HepG2 (cell line): ENCODE results near the gene MT1HL1. TPM values are rescaled to one million over a fixed set of nuclear protein-coding genes. Genes with fewer than 3 reads are reported as not detected.

Experiments used
- ATAC-seq: fragments of 200-7000 bp; cut with Tn5 transposase; 3 replicates; pipeline ENCODE4 v1.9.1; 2020; ENCODE audit warnings: mild to moderate bottlenecking, moderate library complexity
- BruUV-seq: library from RNA; stranded (reverse); fragments of 400-500 nt; replicated peaks from 2 replicates; lab custom pipeline; 2021; lab: Mats Ljungman, UMichigan
- CTCF ChIA-PET: fragments of 300-600 bp; formaldehyde crosslinking; extraction: SDS; loops from one replicate; lab custom pipeline; 2021; ENCODE audit warnings: low total read pairs, inconsistent platforms, low intra/inter-chr PET ratio; lab: Yijun Ruan, JAX
- POLR2A ChIA-PET: fragments of 350-600 bp; sonication (Branson Sonifier 250); formaldehyde crosslinking; loops from one replicate; lab custom pipeline; 2020; ENCODE audit warnings: antibody characterized with exemption, inconsistent platforms; lab: Yijun Ruan, JAX
- DNase-seq: peaks from one replicate; pipeline ENCODE4 v3.0.0-alpha.2; 2015; ENCODE audit warnings: low spot score
- FAIRE-seq: peaks from 3 replicates; lab custom pipeline; 2011; peaks lifted over from hg19 to GRCh38; lab: Jason Lieb, UNC
- H2AFZ ChIP-seq: one replicate; pipeline ENCODE4 v1.6.1; 2011; ENCODE audit warnings: low read length, inconsistent platforms
- H3K27ac ChIP-seq: fragments of 300-600 bp; 3 replicates; pipeline ENCODE4 v1.8.0; 2011; ENCODE audit warnings: mixed run types, mild to moderate bottlenecking, mixed read lengths, low read length, inconsistent platforms; ENCODE audit not compliant: insufficient read depth; ENCODE audit errors: extremely low read length
- H3K27me3 ChIP-seq, 2 experiments: fragments of 200-600 bp in 1 of 2; 2 replicates in 1 of 2; 3 replicates in 1 of 2; pipeline versions ENCODE4 v1.6.0 to v1.8.0; 2011; ENCODE audit warnings: low read length in 2 of 2, mild to moderate bottlenecking in 2 of 2, moderate library complexity in 2 of 2, inconsistent platforms in 1 of 2; ENCODE audit not compliant: insufficient read depth in 2 of 2, control insufficient read depth in 1 of 2
- H3K36me3 ChIP-seq, 2 experiments: fragments of 200-600 bp in 1 of 2; replicated peaks in 1 of 2; 2 replicates in 1 of 2; 3 replicates in 1 of 2; pipeline versions ENCODE4 v1.5.1 to v1.8.0; 2011; ENCODE audit warnings: low read length in 2 of 2, inconsistent platforms in 1 of 2; ENCODE audit not compliant: insufficient read depth in 2 of 2, control insufficient read depth in 1 of 2
- H3K4me1 ChIP-seq: 2 replicates; pipeline ENCODE4 v1.5.1; 2012; ENCODE audit warnings: low read length, inconsistent platforms; ENCODE audit not compliant: insufficient read depth
- H3K4me2 ChIP-seq: 2 replicates; pipeline ENCODE4 v1.6.0; 2011; ENCODE audit warnings: low read depth, low read length, inconsistent platforms
- H3K4me3 ChIP-seq, 3 experiments: fragments of 200-600 bp in 1 of 3; sonication (generic), shearing (Covaris generic) in 1 of 3; replicated peaks in 1 of 3; 2 replicates each; pipeline ENCODE4 v1.5.1; 2011 to 2016; ENCODE audit warnings: low read length in 3 of 3, inconsistent platforms in 2 of 3, low read depth in 2 of 3, mild to moderate bottlenecking in 2 of 3, control low read depth in 1 of 3, mixed read lengths in 1 of 3; ENCODE audit not compliant: insufficient read depth in 1 of 3
- H3K79me2 ChIP-seq: one replicate; pipeline ENCODE4 v1.6.1; 2011; ENCODE audit warnings: low read length, inconsistent platforms; ENCODE audit not compliant: insufficient read depth
- H3K9ac ChIP-seq: 2 replicates; pipeline ENCODE4 v1.6.0; 2011; ENCODE audit warnings: mild to moderate bottlenecking, low read depth, low read length, inconsistent platforms; ENCODE audit not compliant: insufficient read depth
- H3K9me3 ChIP-seq: 2 replicates; pipeline ENCODE4 v1.5.1; 2012; ENCODE audit warnings: mild to moderate bottlenecking, low read length
- H4K20me1 ChIP-seq: 2 replicates; pipeline ENCODE4 v1.6.0; 2011; ENCODE audit warnings: inconsistent platforms, mild to moderate bottlenecking, low read length, moderate library complexity; ENCODE audit not compliant: insufficient read depth
- FOXO1 ChIP-seq: sonication (generic); formaldehyde crosslinking; IDR thresholded peaks from 2 replicates; pipeline ENCODE4 v1.4.0; 2020; ENCODE audit warnings: missing genetic modification reagents
- NFE2L1 ChIP-seq: sonication (generic); formaldehyde crosslinking; IDR thresholded peaks from 2 replicates; pipeline ENCODE4 v1.4.0; 2020; ENCODE audit warnings: missing genetic modification reagents, mild to moderate bottlenecking, borderline replicate concordance
- REXO4 ChIP-seq: sonication (generic); formaldehyde crosslinking; IDR thresholded peaks from 2 replicates; pipeline ENCODE4 v1.8.0; 2022; ENCODE audit warnings: missing genetic modification reagents, mild to moderate bottlenecking, borderline replicate concordance
- STAG1 ChIP-seq: sonication (generic); formaldehyde crosslinking; IDR thresholded peaks from 2 replicates; pipeline ENCODE4 v1.4.0; 2020; ENCODE audit warnings: missing genetic modification reagents
- ZNF83 ChIP-seq: sonication (generic); formaldehyde crosslinking; IDR thresholded peaks from 2 replicates; pipeline ENCODE4 v1.4.0; 2020; ENCODE audit warnings: missing genetic modification reagents, mild to moderate bottlenecking, borderline replicate concordance
- WGBS: methylation state at CpG from one replicate; pipeline ENCODE4 v1.1.6; 2017; ENCODE audit warnings: low lambda C conversion rate; 5-methylcytosine and 5-hydroxymethylcytosine counted together
- in situ Hi-C: cut with HindIII; loops from 2 replicates; pipeline ENCODE4 v1.10.0; 2017; ENCODE audit warnings: low pct_unique_long_range_greater_than_20kb; ENCODE audit not compliant: extremely low pct_ligation_motif_present
- intact Hi-C: fragments of 100-400 bp; cut with micrococcal nuclease; formaldehyde crosslinking; loops from one replicate; pipeline ENCODE4 v1.10.0; 2022; ENCODE audit not compliant: unreplicated experiment
- polyA plus RNA-seq, 8 experiments: library from polyadenylated mRNA; depleted of rRNA in 3 of 8; stranded (reverse) in 7 of 8; unstranded in 1 of 8; fragments of >200 nt; fragmentation: Illumina TruSeq in 4 of 8; extraction: Trizol in 4 of 8; gene quantifications; 2 replicates each; pipeline versions ENCODE4 v1.2.1 to v1.2.3, GENCODE V29; 2011 to 2016; ENCODE audit warnings: low read depth in 4 of 8, missing spikeins in 1 of 8, mixed read lengths in 1 of 8; ENCODE audit not compliant: insufficient read depth in 1 of 8
- total RNA-seq, 5 experiments: library from RNA; depleted of rRNA; stranded (reverse); fragments of >200 nt; fragmentation: Illumina TruSeq; extraction: Trizol; gene quantifications; 2 replicates each; pipeline ENCODE4 v1.2.3, GENCODE V29; 2016; ENCODE audit warnings: low read depth in 1 of 5
- TF ChIP-seq, protein P1 (sequence below): sonication (generic); formaldehyde crosslinking; IDR thresholded peaks from 2 replicates; pipeline ENCODE4 v1.4.0; 2020; ENCODE audit warnings: missing genetic modification reagents
- TF ChIP-seq, protein P2 (sequence below): sonication (generic); formaldehyde crosslinking; IDR thresholded peaks from 2 replicates; pipeline ENCODE4 v1.8.0; 2022; ENCODE audit warnings: mild to moderate bottlenecking, missing genetic modification reagents; ENCODE audit not compliant: insufficient replicate concordance

MT1HL1 gene
- total and polyA plus RNA-seq, 2 of the 13 experiments (the other 11 are each of a cell fraction or from before 2014, with no cell fraction given) = not detected

DNA sequence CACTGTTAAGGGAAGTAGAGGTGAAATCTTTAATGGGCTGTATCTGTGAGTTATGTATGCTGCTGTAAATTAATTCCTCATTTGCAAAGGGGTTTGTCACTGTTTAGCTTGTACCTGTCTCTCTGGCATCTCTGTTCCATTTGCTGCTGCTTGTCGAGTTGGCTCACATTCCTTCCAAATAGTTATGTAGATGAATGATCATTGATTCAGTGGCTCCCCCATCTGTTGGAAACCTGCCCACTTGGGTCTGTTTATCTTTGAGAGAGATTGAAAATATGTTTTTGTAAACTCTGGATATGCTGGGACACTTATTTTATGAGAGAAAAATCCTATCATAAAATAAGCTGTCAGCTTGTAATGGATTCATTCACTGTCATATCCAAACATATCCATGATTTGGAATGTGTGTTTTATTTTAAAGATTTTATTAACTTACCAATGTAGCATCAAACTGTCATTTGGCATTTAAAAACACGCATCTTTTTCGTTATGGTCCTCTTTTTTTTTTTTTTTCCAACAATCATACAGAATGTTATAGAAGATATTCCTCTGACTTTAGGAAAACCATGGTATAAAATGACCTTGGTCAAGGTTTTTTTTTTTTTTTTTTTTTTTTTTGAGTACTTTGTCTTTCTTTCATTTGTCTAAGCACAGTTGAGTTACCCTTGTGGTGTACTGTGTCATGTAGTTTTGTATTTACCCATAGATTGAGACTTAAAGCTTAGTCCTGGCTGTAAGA lies 41.2 kb upstream of the MT1HL1 start:
- Histone ChIP-seq H2AFZ (no peak overlapping the region), H3K9ac (no peak overlapping the region), H3K36me3 (no peaks in the 10 kb centered on the region), H3K79me2 (no peaks in the 10 kb centered on the region), H3K27me3 (peaks cover 2 to 59% of the 10 kb centered on the region in 2 experiments; a peak in 4 of 5 replicates), H3K27ac (no peak overlapping the region), H3K4me2 (no peak overlapping the region), H3K9me3 (no peaks in the 10 kb centered on the region), H3K4me1 (no peaks in the 10 kb centered on the region), H3K4me3 (no peak overlapping the region), H4K20me1 (no peaks in the 10 kb centered on the region)
- CTCF ChIA-PET = no interaction called here
- no TSS peak for BruUV-seq
- no peak for TF ChIP-seq ZNF83 (CRISPR knock-in tag)
- TF ChIP-seq STAG1 (CRISPR knock-in tag) = 0 out of 2 replicates have a peak, but pooled peaks have one; percentile 3
- POLR2A ChIA-PET = no interaction called here
- FAIRE-seq (no peak), DNase-seq (no peak), ATAC-seq (no peak)
- intact Hi-C loops = no loop called here
- in situ Hi-C loops = no loop called here
- under 1% methylated on average over 3 of the region's 3 CpGs for WGBS

DNA sequence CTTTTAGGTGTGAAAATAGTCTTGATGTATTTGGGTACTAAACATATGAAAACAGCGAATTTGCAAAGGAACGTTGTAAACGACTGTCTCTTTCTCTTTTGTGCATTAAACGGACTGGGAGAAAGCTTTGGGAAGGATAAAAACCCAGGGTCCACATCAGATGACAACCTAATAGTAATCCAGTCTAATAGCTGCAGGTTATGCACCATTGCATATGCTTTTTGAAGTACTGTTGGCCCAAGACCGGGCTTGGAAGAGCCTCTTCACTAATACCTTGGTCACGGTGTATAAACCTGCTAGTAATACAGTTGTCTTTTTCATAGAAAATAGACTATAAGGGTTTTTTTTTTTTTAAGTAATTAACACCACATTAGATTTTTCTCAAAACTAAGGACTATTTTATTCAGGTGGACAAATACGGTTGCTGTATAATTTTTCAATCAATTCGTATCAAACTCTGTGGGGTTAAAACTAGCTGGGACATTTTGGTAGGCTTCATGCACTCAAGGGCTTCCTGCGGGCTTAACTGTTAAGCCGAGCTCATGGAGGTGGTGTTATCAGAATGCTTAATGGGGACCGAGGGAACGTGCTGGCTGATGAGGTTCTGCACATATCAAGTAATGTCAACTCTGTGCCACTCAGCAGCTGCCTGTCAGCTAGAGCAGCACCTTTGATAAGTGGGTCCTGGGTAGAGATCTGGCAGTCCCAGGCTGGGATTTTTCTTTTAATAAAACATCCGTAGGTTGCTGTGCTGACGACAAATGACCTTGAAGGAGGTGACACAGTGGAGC lies 39.8 kb upstream of the MT1HL1 start:
- ChIA-PET POLR2A (no interaction called here), CTCF (no interaction called here)
- no peaks in the 10 kb centered on the region for H3K79me2 ChIP-seq
- no peak overlapping the region for H3K4me3 ChIP-seq
- H3K9me3 ChIP-seq = no peaks in the 10 kb centered on the region
- in situ Hi-C loops = no loop called here
- no peaks in the 10 kb centered on the region for H3K36me3 ChIP-seq
- intact Hi-C loops = no loop called here
- DNase-seq (no peak), FAIRE-seq (no peak), ATAC-seq (no peak)
- WGBS = 5% methylated on average over 14 of the region's 14 CpGs
- no peaks in the 10 kb centered on the region for H4K20me1 ChIP-seq
- BruUV-seq = no TSS peak
- H3K27ac ChIP-seq = no peak overlapping the region
- H3K4me1 ChIP-seq = no peaks in the 10 kb centered on the region
- H3K4me2 ChIP-seq = no peak overlapping the region
- no peak overlapping the region for H2AFZ ChIP-seq
- H3K9ac ChIP-seq = no peak overlapping the region
- peaks cover 0 to 47% of the 10 kb centered on the region in 2 experiments; a peak in 4 of 5 replicates for H3K27me3 ChIP-seq
- TF ChIP-seq NFE2L1 (no peak), FOXO1 (CRISPR knock-in tag) (no peak), REXO4 (CRISPR knock-in tag) (no peak)
- TF ChIP-seq, protein P1, sequence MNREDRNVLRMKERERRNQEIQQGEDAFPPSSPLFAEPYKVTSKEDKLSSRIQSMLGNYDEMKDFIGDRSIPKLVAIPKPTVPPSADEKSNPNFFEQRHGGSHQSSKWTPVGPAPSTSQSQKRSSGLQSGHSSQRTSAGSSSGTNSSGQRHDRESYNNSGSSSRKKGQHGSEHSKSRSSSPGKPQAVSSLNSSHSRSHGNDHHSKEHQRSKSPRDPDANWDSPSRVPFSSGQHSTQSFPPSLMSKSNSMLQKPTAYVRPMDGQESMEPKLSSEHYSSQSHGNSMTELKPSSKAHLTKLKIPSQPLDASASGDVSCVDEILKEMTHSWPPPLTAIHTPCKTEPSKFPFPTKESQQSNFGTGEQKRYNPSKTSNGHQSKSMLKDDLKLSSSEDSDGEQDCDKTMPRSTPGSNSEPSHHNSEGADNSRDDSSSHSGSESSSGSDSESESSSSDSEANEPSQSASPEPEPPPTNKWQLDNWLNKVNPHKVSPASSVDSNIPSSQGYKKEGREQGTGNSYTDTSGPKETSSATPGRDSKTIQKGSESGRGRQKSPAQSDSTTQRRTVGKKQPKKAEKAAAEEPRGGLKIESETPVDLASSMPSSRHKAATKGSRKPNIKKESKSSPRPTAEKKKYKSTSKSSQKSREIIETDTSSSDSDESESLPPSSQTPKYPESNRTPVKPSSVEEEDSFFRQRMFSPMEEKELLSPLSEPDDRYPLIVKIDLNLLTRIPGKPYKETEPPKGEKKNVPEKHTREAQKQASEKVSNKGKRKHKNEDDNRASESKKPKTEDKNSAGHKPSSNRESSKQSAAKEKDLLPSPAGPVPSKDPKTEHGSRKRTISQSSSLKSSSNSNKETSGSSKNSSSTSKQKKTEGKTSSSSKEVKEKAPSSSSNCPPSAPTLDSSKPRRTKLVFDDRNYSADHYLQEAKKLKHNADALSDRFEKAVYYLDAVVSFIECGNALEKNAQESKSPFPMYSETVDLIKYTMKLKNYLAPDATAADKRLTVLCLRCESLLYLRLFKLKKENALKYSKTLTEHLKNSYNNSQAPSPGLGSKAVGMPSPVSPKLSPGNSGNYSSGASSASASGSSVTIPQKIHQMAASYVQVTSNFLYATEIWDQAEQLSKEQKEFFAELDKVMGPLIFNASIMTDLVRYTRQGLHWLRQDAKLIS = no peak
- TF ChIP-seq, protein P2, sequence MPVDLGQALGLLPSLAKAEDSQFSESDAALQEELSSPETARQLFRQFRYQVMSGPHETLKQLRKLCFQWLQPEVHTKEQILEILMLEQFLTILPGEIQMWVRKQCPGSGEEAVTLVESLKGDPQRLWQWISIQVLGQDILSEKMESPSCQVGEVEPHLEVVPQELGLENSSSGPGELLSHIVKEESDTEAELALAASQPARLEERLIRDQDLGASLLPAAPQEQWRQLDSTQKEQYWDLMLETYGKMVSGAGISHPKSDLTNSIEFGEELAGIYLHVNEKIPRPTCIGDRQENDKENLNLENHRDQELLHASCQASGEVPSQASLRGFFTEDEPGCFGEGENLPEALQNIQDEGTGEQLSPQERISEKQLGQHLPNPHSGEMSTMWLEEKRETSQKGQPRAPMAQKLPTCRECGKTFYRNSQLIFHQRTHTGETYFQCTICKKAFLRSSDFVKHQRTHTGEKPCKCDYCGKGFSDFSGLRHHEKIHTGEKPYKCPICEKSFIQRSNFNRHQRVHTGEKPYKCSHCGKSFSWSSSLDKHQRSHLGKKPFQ (CRISPR knock-in tag) = no peak
